CD4-positive, alpha-beta T cell treated with Interleukin-4 for 4 hours (primary cell): ENCODE data around the gene NDUFAF7.
"Not testable (repeated sequence)": the region's sequence is repeated elsewhere in the genome, so short reads cannot be mapped to it uniquely, and the experiment has no call there.

Experiments used
- DNase-seq: peaks from one replicate; pipeline ENCODE4 v3.0.0-alpha.2; 2020

Gene NDUFAF7, protein sequence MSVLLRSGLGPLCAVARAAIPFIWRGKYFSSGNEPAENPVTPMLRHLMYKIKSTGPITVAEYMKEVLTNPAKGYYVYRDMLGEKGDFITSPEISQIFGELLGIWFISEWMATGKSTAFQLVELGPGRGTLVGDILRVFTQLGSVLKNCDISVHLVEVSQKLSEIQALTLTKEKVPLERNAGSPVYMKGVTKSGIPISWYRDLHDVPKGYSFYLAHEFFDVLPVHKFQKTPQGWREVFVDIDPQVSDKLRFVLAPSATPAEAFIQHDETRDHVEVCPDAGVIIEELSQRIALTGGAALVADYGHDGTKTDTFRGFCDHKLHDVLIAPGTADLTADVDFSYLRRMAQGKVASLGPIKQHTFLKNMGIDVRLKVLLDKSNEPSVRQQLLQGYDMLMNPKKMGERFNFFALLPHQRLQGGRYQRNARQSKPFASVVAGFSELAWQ

GRCh38 chr2:37231241-37232130, at the start of gene NDUFAF7, which contains the start of gene CEBPZ:
NDUFAF7 (plus strand) TSS chr2:37231658; CDS start chr2:37231706, 48 bp downstream.
CEBPZ (minus strand) TSS chr2:37231596; CDS start chr2:37231567, 29 bp downstream.
- peak; percentile 87 for DNase-seq

DNA sequence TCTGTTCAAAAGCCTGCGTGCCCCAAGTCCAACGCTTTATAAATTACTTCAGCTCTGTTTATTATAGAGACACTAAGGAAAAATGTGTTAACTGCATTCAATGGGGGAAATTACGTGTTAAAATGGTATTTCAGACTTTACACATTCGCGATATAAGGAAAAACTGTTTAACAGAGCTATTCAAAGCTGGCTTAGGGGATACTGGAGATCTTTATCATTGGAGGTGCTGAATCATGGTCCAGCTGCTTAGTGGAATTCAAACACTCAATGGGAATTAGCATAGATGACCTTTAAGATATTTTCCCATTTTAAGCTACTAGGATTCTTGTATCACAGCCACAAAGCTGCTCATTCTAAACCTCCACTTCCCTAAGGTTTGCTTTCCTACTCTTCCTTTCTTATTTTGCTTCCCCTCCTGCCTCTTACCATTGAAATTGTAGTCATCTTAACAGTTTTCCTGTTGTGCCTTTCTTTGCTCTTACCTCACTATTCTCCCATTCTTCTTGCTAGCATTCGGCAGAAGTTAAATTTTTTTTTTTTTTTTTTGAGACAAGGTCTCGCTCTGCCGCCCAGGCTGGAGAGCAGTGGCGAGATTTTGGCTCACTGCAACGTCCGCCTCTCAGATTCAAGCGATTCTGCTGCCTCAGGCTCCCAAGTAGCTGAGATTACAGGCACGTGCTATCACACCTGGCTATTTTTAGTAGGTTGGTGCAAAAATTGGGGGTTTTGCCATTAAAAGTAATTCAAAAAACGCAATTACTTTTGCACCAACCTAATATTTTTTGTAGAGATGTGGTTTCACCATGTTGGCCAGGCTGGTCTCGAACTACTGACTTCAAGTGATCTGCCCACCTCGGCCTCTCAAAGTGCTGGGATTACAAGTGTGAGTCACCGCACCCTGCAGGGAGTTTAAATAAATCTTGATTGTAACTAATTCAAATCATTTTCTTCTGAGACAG, 49.5 kb upstream of the NDUFAF7 start:
- no peak for DNase-seq

GRCh38 chr2:37188570-37188969, 42.9 kb upstream of the NDUFAF7 start, which contains the start of gene SULT6B1:
SULT6B1 (minus strand) TSS chr2:37188670; CDS start chr2:37188640, 30 bp downstream.
- DNase-seq = no peak

DNA sequence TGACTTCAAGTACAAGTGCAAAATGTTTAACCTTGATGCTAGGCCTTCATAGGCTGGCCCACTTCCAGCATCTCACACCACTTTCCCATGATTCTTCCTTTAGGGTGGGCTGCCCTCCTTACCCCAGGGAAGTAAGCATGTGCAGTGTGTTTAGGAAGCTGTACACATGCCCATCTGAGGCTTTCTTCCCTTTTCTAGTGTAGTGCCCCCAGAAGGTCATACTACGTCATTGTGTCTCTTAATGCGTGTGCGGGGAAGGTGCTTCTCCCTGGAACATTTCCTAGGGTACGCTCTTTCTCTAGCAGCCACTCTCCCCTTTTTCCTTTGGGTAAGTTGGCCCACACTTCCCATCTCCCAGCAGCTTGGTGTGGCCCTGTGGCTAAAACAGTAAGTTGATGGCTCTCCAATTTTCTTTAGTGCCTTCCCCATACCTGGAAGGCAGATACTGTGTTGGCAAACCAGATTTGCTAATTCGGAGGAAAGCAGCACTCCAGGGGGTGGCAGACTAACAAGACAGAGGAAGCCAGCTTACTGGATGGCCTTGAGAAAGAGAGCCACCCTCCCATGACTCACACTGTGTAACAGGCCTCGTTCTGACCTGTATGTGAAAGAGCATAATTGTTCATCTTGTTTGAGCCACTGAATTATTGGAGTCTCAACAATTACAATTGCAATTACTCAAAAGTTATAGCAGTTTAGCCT, 41.9 kb upstream of the NDUFAF7 start:
- DNase-seq = no peak

GRCh38 chr2:37190290-37190689, 41.2 kb upstream of the NDUFAF7 start:
- no peak for DNase-seq

- no peak for DNase-seq
These were observed 40.2 kb upstream of the NDUFAF7 start for GRCh38 chr2:37191253-37191652.

- DNase-seq = no peak
These were observed 39.7 kb upstream of the NDUFAF7 start for GRCh38 chr2:37191747-37192146.

DNA sequence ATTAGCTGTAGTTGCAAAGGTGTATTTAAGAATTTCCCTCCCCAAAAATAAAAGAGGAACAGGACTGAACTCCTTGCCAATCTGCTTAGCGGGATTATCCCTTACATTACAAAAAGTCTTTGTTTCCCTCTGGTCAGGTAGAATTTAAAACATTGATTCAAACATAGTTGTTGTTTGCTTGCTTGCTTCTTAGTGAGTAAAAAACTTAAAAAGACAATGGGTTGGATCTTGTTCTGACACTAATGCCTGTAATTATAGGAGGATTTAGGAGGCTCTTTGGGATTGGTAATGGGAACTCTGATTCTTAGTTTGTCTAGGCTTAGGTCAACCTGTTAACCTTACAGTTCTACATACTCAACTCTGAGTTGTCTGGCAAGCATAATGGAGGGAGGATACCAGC, 38.9 kb upstream of the NDUFAF7 start:
- no peak for DNase-seq

- not testable (repeated sequence) for DNase-seq
These were observed 35.6 kb upstream of the NDUFAF7 start for GRCh38 chr2:37195862-37196319.

GRCh38 chr2:37196320-37197195, 34.9 kb upstream of the NDUFAF7 start, which contains the start of gene CEBPZOS:
CEBPZOS (plus strand) TSS chr2:37196496; CDS start chr2:37199705, 3,209 bp downstream.
- peak; percentile 90 for DNase-seq

- DNase-seq = no peak
These were observed 32.8 kb upstream of the NDUFAF7 start for GRCh38 chr2:37198681-37199065.

- DNase-seq = no peak
These were observed 30.2 kb upstream of the NDUFAF7 start for GRCh38 chr2:37201208-37201607.

DNA sequence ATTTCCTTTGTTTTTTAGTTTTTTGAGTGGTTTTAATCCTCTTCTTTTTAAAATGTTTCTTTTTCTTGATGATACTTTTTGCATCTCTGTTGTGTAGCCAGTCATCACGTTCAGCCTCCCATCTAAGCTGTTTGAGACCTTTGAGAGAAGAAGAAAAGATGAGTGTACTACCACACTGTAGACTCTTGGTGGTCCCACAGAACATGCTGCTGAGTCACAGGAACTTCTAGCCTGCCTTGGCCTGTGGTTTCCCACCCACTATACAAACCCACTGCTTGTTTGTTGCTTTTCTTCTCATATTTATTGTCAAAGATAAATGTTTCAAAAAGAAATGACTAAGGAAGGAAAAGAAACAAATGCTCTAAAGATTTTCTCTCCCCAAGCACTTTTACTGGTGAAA, 29.7 kb upstream of the NDUFAF7 start:
- DNase-seq = peak; percentile 57

DNA sequence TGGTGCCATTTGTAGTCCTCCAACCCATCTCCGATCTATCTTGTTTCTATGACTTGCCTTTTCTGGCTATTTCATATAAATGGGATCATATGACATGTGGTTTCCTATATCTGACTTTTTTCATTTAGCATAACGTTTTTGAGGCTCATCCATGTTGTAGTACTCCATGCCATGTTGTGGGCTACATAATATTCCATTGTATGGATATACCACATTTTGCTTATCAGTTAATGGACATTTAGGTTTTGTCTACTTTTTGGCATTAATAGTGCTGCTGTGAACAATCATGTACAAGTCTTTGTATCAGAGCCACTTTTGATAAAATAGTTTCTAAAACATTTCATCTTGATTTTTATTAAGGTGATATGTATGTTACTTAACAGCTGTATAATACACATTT, 27.8 kb upstream of the NDUFAF7 start:
- DNase-seq = no peak

DNA sequence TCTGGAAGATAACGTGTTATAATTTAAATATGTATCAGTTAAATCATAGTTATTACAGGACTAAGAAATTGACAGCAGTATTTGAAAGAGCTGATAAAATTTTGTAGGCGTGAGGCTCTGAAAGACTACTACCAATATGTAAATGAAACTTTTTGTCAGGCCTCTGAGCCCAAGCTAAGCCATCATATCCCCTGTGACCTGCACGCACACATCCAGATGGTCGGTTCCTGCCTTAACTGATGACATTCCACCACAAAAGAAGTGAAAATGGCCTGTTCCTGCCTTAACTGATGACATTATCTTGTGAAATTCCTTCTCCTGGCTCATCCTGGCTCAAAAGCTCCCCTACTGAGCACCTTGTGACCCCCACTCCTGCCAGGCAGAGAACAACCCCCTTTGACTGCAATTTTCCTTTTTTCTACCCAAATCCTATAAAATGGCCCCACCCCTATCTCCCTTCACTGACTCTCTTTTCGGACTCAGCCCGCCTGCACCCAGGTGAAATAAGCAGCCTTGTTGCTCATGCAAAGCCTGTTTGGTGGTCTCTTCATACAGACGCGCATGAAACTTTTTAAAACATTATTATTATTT, 26.3 kb upstream of the NDUFAF7 start:
- not testable (repeated sequence) for DNase-seq

DNA sequence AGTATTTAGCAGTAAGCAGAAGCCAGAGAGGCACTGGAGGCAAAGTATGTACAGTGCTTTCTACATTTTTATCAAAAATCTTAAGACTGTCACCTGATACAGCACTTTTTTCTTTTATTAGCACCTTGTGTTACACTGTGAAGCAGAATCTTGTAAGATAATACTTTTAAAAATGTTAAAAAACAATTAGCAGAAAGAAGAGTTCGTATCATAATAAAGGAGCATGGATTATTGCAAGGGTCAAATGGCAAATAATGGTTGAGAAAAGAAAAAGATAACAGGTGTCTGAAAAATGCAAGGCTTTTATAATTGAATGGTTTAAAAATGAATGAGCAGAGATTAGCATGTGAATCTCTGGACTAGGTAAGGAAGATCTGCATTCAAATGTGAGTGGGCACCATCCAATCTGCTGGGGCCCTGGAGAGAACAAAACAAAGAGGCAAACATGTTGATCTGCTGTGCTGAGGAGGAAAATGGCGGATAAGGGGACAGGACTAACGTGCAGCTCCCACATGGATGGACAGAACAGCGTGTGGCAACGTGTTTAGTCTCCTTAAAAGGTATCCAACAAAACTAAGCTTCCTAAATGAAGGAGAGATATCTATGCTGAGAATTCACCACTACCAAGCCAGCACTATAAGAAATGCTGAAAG, 25.6 kb upstream of the NDUFAF7 start:
- no peak for DNase-seq

GRCh38 chr2:37206760-37207159, 24.7 kb upstream of the NDUFAF7 start:
- DNase-seq = not testable (repeated sequence)

GRCh38 chr2:37211212-37211611, 20.2 kb upstream of the NDUFAF7 start:
- DNase-seq = no peak

GRCh38 chr2:37211939-37212338, 19.5 kb upstream of the NDUFAF7 start:
- DNase-seq = no peak
